Hindlimb muscle (tissue), 1 donor: ENCODE data around the gene TGFBR3L. TPM values are rescaled to one million over a fixed set of nuclear protein-coding genes. Genes with fewer than 3 reads are reported as not detected.
A peak's percentile ranks its signal among the peaks of the same experiment; 100 is the strongest.
"Not testable (repeated sequence)": the region's sequence is repeated elsewhere in the genome, so short reads cannot be mapped to it uniquely, and the experiment has no call there.

Source experiments
- DNase-seq: peaks from one replicate; pipeline ENCODE4 v3.0.0-alpha.2; 2013
- polyA plus RNA-seq: library from polyadenylated mRNA; unstranded; fragments of 120-200 nt; gene quantifications from one replicate; pipeline ENCODE4 v1.2.1, GENCODE V29; 2013; ENCODE audit not compliant: insufficient read length

TGFBR3L gene
- polyA plus RNA-seq, 1 donor: 0.67 TPM

GRCh38 chr19:7928334-7928706, 13.7 kb downstream of the TGFBR3L start:
- no peak for DNase-seq

- DNase-seq: no peak
Measured at GRCh38 chr19:7928741-7929701, 14.4 kb downstream of the TGFBR3L start.

- DNase-seq: not testable (repeated sequence)
Measured at GRCh38 chr19:7930030-7930429, 15.4 kb downstream of the TGFBR3L start.

GRCh38 chr19:7930765-7931164, 16.1 kb downstream of the TGFBR3L start:
- no peak for DNase-seq

GRCh38 chr19:7931221-7932061, 16.8 kb downstream of the TGFBR3L start:
- DNase-seq: no peak

GRCh38 chr19:7932276-7932929, 17.8 kb downstream of the TGFBR3L start:
- no peak for DNase-seq

GRCh38 chr19:7932930-7933300, 18.3 kb downstream of the TGFBR3L start:
- DNase-seq: no peak

GRCh38 chr19:7933411-7933810, 18.8 kb downstream of the TGFBR3L start:
- no peak for DNase-seq

GRCh38 chr19:7933828-7934725, 19.4 kb downstream of the TGFBR3L start:
- DNase-seq: no peak

GRCh38 chr19:7934766-7935165, 20.1 kb downstream of the TGFBR3L start:
- no peak for DNase-seq

- no peak for DNase-seq
Measured at GRCh38 chr19:7940841-7941240, 26.2 kb downstream of the TGFBR3L start.

- no peak for DNase-seq
Measured at GRCh38 chr19:7941895-7942596, 27.4 kb downstream of the TGFBR3L start.

GRCh38 chr19:7942981-7943443, 28.4 kb downstream of the TGFBR3L start:
- no peak for DNase-seq

- peak; percentile 98 for DNase-seq
Measured at GRCh38 chr19:7943444-7944176, 29.0 kb downstream of the TGFBR3L start, which contains the start of gene TIMM44. Gene TIMM44 (minus strand): TSS chr19:7943666. CDS start chr19:7943651, 15 bp downstream.

GRCh38 chr19:7944177-7944761, 29.6 kb downstream of the TGFBR3L start:
- peak; percentile 92 for DNase-seq

- no peak for DNase-seq
Measured at GRCh38 chr19:7947939-7948338, 33.3 kb downstream of the TGFBR3L start.

GRCh38 chr19:7953060-7953459, 38.4 kb downstream of the TGFBR3L start:
- DNase-seq: no peak

GRCh38 chr19:7953576-7953975, 38.9 kb downstream of the TGFBR3L start:
- no peak for DNase-seq

- DNase-seq: no peak
Measured at GRCh38 chr19:7955696-7956095, 41.1 kb downstream of the TGFBR3L start.

- no peak for DNase-seq
Measured at GRCh38 chr19:7959211-7959610, 44.6 kb downstream of the TGFBR3L start.
